Activated CD8-positive, alpha-beta memory T cell treated with anti-CD3 and anti-CD28 coated beads for 48 hours (primary cell): ENCODE data around the gene KNDC1.
"Not testable (repeated sequence)": the region's sequence is repeated elsewhere in the genome, so short reads cannot be mapped to it uniquely, and the experiment has no call there.

Experiments used
- DNase-seq, 3 experiments: peaks; one replicate each; pipeline ENCODE4 v3.0.0-alpha.2; 2020; ENCODE audit warnings: low read depth in 2 of 3, low spot score in 2 of 3

KNDC1 gene

GRCh38 chr10:133175624-133176023 lies 15.6 kb downstream of the KNDC1 start:
- DNase-seq, result not testable (repeated sequence)

- no peak for DNase-seq
These were observed 16.5 kb downstream of the KNDC1 start for GRCh38 chr10:133176546-133176945.

GRCh38 chr10:133177380-133178157 lies 17.6 kb downstream of the KNDC1 start:
- DNase-seq, result no peak

- no peak for DNase-seq
These were observed 18.5 kb downstream of the KNDC1 start for GRCh38 chr10:133178357-133179127.

- no peak for DNase-seq
These were observed 19.1 kb downstream of the KNDC1 start for GRCh38 chr10:133179128-133179520.

GRCh38 chr10:133179651-133180050 lies 19.6 kb downstream of the KNDC1 start:
- no peak for DNase-seq

- no peak for DNase-seq
These were observed 20.4 kb downstream of the KNDC1 start for GRCh38 chr10:133180192-133180964.

- no peak for DNase-seq
These were observed 21.1 kb downstream of the KNDC1 start for GRCh38 chr10:133180965-133181639.

- DNase-seq, result no peak
These were observed 22.2 kb downstream of the KNDC1 start for GRCh38 chr10:133182190-133182589.

GRCh38 chr10:133182791-133183645 lies 23.0 kb downstream of the KNDC1 start:
- DNase-seq, result no peak

- DNase-seq, result no peak
These were observed 23.8 kb downstream of the KNDC1 start for GRCh38 chr10:133183646-133184378.

GRCh38 chr10:133184591-133185244 lies 24.7 kb downstream of the KNDC1 start:
- no peak for DNase-seq

GRCh38 chr10:133185421-133185820 lies 25.4 kb downstream of the KNDC1 start:
- DNase-seq, result no peak

GRCh38 chr10:133185916-133186315 lies 25.9 kb downstream of the KNDC1 start:
- DNase-seq, result no peak

- no peak for DNase-seq
These were observed 26.5 kb downstream of the KNDC1 start for GRCh38 chr10:133186416-133187090.

- no peak for DNase-seq
These were observed 27.3 kb downstream of the KNDC1 start for GRCh38 chr10:133187091-133187905.

GRCh38 chr10:133187906-133188681 lies 28.1 kb downstream of the KNDC1 start:
- no peak for DNase-seq
